Parathyroid adenoma (tissue), 2 donors: ENCODE results near the gene ZNF783.
"Not testable (repeated sequence)": the region's sequence is repeated elsewhere in the genome, so short reads cannot be mapped to it uniquely, and the experiment has no call there.

Source experiments
- H2AFZ ChIP-seq: fragments of 300-600 bp; sonication (generic); one replicate; pipeline ENCODE4 v1.7.0; 2017; ENCODE audit warnings: antibody characterized with exemption, mild to moderate bottlenecking
- H3K27ac ChIP-seq: fragments of 300-600 bp; sonication (generic); one replicate; pipeline ENCODE4 v1.7.0; 2017
- H3K27me3 ChIP-seq: fragments of 300-600 bp; sonication (generic); one replicate; pipeline ENCODE4 v1.7.0; 2017; ENCODE audit warnings: low read length; ENCODE audit not compliant: control insufficient read depth, insufficient read depth
- H3K36me3 ChIP-seq: fragments of 300-600 bp; sonication (generic); one replicate; pipeline ENCODE4 v1.7.0; 2017; ENCODE audit warnings: low read length; ENCODE audit not compliant: control insufficient read depth, insufficient read depth
- H3K4me1 ChIP-seq: fragments of 300-600 bp; sonication (generic); one replicate; pipeline ENCODE4 v1.7.0; 2017; ENCODE audit warnings: control low read depth
- H3K4me2 ChIP-seq: fragments of 300-600 bp; sonication (generic); one replicate; pipeline ENCODE4 v1.7.0; 2017; ENCODE audit warnings: low read length
- H3K4me3 ChIP-seq: fragments of 300-600 bp; sonication (generic); one replicate; pipeline ENCODE4 v1.7.0; 2017; ENCODE audit warnings: low read depth, low read length
- H3K79me2 ChIP-seq: fragments of 300-600 bp; sonication (generic); one replicate; pipeline ENCODE4 v1.7.0; 2017; ENCODE audit warnings: control low read depth
- H3K9ac ChIP-seq: fragments of 300-600 bp; sonication (generic); one replicate; pipeline ENCODE4 v1.7.0; 2017; ENCODE audit warnings: mild to moderate bottlenecking
- H3K9me3 ChIP-seq: fragments of 300-600 bp; sonication (generic); one replicate; pipeline ENCODE4 v1.7.0; 2017; ENCODE audit warnings: low read length; ENCODE audit not compliant: control insufficient read depth
- TF ChIP-seq, protein P1 (sequence below): fragments of 300-600 bp; sonication (generic); IDR thresholded peaks from one replicate; pipeline ENCODE4 v1.7.0; 2017; ENCODE audit warnings: antibody characterized with exemption, mild to moderate bottlenecking
- donor health status: primary hyperparathyroidism.

Gene ZNF783

GRCh38 chr7:149228831-149229471, 33.0 kb upstream of the ZNF783 start:
- TF ChIP-seq, protein P1, sequence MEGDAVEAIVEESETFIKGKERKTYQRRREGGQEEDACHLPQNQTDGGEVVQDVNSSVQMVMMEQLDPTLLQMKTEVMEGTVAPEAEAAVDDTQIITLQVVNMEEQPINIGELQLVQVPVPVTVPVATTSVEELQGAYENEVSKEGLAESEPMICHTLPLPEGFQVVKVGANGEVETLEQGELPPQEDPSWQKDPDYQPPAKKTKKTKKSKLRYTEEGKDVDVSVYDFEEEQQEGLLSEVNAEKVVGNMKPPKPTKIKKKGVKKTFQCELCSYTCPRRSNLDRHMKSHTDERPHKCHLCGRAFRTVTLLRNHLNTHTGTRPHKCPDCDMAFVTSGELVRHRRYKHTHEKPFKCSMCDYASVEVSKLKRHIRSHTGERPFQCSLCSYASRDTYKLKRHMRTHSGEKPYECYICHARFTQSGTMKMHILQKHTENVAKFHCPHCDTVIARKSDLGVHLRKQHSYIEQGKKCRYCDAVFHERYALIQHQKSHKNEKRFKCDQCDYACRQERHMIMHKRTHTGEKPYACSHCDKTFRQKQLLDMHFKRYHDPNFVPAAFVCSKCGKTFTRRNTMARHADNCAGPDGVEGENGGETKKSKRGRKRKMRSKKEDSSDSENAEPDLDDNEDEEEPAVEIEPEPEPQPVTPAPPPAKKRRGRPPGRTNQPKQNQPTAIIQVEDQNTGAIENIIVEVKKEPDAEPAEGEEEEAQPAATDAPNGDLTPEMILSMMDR, result no peak
- H3K27ac ChIP-seq, result no peak overlapping the region
- no peak overlapping the region for H3K9ac ChIP-seq
- H2AFZ ChIP-seq, result no peak overlapping the region
- no peaks in the 10 kb centered on the region for H3K27me3 ChIP-seq
- no peaks in the 10 kb centered on the region for H3K4me1 ChIP-seq
- no peaks in the 10 kb centered on the region for H3K36me3 ChIP-seq
- H3K9me3 ChIP-seq, result no peaks in the 10 kb centered on the region
- H3K4me3 ChIP-seq, result no peak overlapping the region
- no peak overlapping the region for H3K4me2 ChIP-seq
- no peaks in the 10 kb centered on the region for H3K79me2 ChIP-seq

DNA sequence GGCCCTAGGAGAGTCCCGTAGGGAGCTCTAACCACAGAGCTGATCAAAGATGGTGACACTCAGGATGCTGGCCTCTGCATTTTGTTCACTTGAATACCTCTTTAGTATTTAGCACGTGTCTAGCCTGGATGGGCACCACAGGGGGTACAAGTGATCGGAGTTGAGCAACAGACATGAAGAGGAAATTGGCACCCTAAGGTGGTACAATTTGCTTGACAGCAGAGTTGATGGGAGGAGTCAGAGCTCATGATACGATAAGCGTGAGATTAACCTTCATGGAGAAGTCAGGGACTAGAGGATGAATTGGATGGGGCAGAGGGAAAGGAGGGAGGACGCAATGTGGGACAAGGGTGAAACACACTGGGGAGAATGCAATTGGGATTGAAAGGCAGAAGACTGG, 32.5 kb upstream of the ZNF783 start:
- Histone ChIP-seq H3K9me3 (no peaks in the 10 kb centered on the region), H3K36me3 (no peaks in the 10 kb centered on the region), H3K79me2 (no peaks in the 10 kb centered on the region), H3K4me1 (no peaks in the 10 kb centered on the region), H3K4me2 (no peak overlapping the region), H3K9ac (no peak overlapping the region), H3K4me3 (no peak overlapping the region), H3K27me3 (no peaks in the 10 kb centered on the region), H3K27ac (no peak overlapping the region), H2AFZ (no peak overlapping the region)
- TF ChIP-seq, protein P1, result no peak

- no peak overlapping the region for H3K27ac ChIP-seq
- H3K27me3 ChIP-seq, result no peaks in the 10 kb centered on the region
- no peak overlapping the region for H3K9ac ChIP-seq
- no peak overlapping the region for H3K4me2 ChIP-seq
- H3K4me3 ChIP-seq, result no peak overlapping the region
- no peaks in the 10 kb centered on the region for H3K9me3 ChIP-seq
- H2AFZ ChIP-seq, result no peak overlapping the region
- no peaks in the 10 kb centered on the region for H3K79me2 ChIP-seq
- H3K4me1 ChIP-seq, result no peaks in the 10 kb centered on the region
- TF ChIP-seq, protein P1, result no peak
- no peaks in the 10 kb centered on the region for H3K36me3 ChIP-seq
These were observed 29.6 kb upstream of the ZNF783 start for GRCh38 chr7:149232362-149232761.

DNA sequence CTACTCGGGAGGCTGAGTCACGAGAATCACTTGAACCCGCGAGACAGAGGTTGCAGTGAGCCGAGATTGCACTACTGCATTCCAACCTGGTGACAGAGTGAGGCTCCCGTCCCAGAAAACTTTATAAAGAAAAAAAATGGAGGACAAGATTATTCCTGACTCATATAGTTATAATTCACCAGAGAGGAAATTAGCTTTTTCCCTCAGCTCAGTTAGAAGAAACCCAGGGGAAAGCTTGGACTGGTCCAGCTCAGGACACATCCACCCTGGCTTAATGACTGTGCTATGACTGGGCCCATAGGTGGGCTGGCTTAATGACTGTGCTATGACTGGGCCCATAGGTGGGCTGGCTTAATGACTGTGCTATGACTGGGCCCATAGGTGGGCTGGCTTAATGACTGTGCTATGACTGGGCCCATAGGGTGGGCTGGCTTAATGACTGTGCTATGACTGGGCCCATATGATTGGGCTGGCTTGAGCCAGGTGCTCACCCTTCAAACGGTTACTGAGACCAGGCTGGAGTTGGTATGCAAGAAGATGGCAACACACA, 28.3 kb upstream of the ZNF783 start:
- H3K27me3 ChIP-seq, H3K79me2 ChIP-seq, H3K36me3 ChIP-seq, H2AFZ ChIP-seq, H3K27ac ChIP-seq, H3K9me3 ChIP-seq, H3K4me3 ChIP-seq, H3K9ac ChIP-seq, H3K4me1 ChIP-seq, H3K4me2 ChIP-seq: not testable (repeated sequence)

DNA sequence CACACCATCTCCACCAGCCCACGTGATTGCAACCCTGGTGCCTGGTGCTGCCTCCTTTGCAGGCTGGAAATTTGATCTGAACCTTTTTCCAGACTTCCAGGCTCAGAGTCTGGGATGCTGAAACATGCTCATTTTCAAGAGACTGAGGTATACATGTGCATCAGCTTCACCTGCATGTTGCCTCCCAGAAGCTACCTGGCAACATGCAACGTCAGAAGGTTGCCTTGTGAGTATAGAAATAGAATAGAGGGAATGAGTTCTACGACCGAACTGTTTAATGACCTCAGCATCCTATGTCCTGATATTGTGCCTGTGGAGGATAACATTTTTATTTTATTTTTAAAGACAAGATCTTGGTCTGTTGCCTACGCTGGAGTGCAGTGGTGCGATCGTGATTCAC, 24.5 kb upstream of the ZNF783 start:
- TF ChIP-seq, protein P1, result no peak
- Histone ChIP-seq H3K36me3 (no peaks in the 10 kb centered on the region), H3K4me1 (peaks cover 2% of the 10 kb centered on the region), H3K27me3 (no peaks in the 10 kb centered on the region), H3K9ac (no peak overlapping the region), H3K4me2 (no peak overlapping the region), H3K9me3 (no peaks in the 10 kb centered on the region), H2AFZ (no peak overlapping the region), H3K79me2 (peaks cover 25% of the 10 kb centered on the region), H3K27ac (no peak overlapping the region), H3K4me3 (no peak overlapping the region)
